GM18867 (cell line): ENCODE measurements around the gene EVX2.

ENCODE experiments used
- ATAC-seq: cut with Tn5 transposase; IDR thresholded peaks from one replicate; pipeline ENCODE4 v1.9.1; 2021; ENCODE audit warnings: mild to moderate bottlenecking, moderate library complexity; ENCODE audit not compliant: unreplicated experiment

The EVX2 gene

GRCh38 chr2:176107731-176108181 lies 24.0 kb upstream of the EVX2 start:
- no peak for ATAC-seq

- no peak for ATAC-seq
These were observed 23.1 kb upstream of the EVX2 start, which contains the start of gene HOXD11 for GRCh38 chr2:176106581-176107539. Gene HOXD11, plus strand, starts transcription at chr2:176107280. Its CDS starts 76 bp downstream, at chr2:176107356.

GRCh38 chr2:176105730-176106580 lies 22.2 kb upstream of the EVX2 start:
- no peak for ATAC-seq

- no peak for ATAC-seq
These were observed 21.4 kb upstream of the EVX2 start for GRCh38 chr2:176105078-176105729.

GRCh38 chr2:176104316-176105077 lies 20.7 kb upstream of the EVX2 start:
- no peak for ATAC-seq

- no peak for ATAC-seq
These were observed 20.1 kb upstream of the EVX2 start for GRCh38 chr2:176103742-176104315.

GRCh38 chr2:176103194-176103593 lies 19.4 kb upstream of the EVX2 start:
- no peak for ATAC-seq

- ATAC-seq: no peak
These were observed 18.6 kb upstream of the EVX2 start for GRCh38 chr2:176102309-176102866.

- ATAC-seq: no peak
These were observed 18.1 kb upstream of the EVX2 start for GRCh38 chr2:176101842-176102241.

GRCh38 chr2:176101216-176101830 lies 17.6 kb upstream of the EVX2 start:
- ATAC-seq: no peak

- no peak for ATAC-seq
These were observed 16.9 kb upstream of the EVX2 start for GRCh38 chr2:176100547-176101140.

- ATAC-seq: no peak
These were observed 16.2 kb upstream of the EVX2 start, which contains the start of gene HOXD12 for GRCh38 chr2:176099728-176100546. Gene HOXD12, plus strand, starts transcription at chr2:176099795. Its CDS starts 7 bp downstream, at chr2:176099802.

GRCh38 chr2:176099159-176099727 lies 15.5 kb upstream of the EVX2 start:
- ATAC-seq: no peak

GRCh38 chr2:176098366-176099158 lies 14.8 kb upstream of the EVX2 start:
- ATAC-seq: no peak

GRCh38 chr2:176097820-176098365 lies 14.1 kb upstream of the EVX2 start:
- no peak for ATAC-seq
